ENCODE measurements around the gene AGRP.
A peak's percentile ranks its signal among the peaks of the same experiment; 100 is the strongest.

The AGRP gene

DNA sequence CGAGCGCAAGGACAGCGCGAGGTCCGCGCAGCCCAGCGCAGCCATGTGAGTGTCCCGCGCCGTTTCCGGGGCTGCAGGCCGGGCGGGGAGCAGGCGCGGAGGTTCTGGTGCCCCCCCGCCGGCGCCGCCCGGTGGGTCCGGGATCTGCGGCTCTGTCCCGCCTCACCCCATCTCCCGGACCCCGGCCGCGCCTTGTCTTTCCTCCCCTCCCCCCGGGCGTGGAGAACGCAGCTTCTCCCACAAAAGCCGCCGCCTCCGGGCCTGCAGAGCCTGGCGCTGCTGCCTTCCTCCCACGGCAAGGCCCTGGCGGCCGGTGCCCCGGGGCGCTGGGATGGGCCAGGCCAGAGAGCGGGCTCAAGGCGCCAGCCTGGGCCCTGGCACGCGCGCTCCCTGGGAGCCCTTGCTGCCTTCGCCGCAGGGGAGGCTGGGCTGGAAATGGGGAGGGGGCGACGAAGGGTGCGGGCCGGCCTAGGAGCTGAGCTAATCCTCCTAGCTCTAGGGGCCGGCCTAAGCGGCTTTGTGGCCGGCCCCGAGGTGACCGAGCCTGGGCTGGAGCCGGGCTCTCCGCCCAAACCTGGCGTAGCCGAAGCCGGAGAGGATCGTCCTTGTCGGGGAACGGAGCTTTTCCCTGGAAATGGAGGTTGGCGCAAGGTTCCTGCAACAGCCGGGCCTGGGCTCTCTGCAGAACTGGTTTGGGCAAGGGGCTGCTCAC, 45.7 kb upstream of the AGRP start:
- peak overlapping the region; percentile 43 for H3K27ac ChIP-seq (ENCODE audit: low read length, poor library complexity, severe bottlenecking)
- peak overlapping the region; percentile 18 for H2AFZ ChIP-seq (ENCODE audit: low read depth, low read length)
- H3K36me3 ChIP-seq (ENCODE audit: control insufficient read depth in 1 of 2, insufficient read depth in 2 of 2, low read depth in 1 of 2, low read length in 2 of 2): peaks cover 0 to 9% of the 10 kb centered on the region in 2 experiments
- peaks cover 12% of the 10 kb centered on the region for H3K79me1 ChIP-seq (replicated peaks; ENCODE audit: low read length, poor library complexity, severe bottlenecking)
- peak overlapping the region; percentile 83 for H4K91ac ChIP-seq (ENCODE audit: low read length)
- peaks cover 36% of the 10 kb centered on the region for H3K4me1 ChIP-seq (ENCODE audit: control insufficient read depth, insufficient read depth, low read depth, low read length)
- peak overlapping the region; percentile 89 for H2BK120ac ChIP-seq (ENCODE audit: low read depth, low read length)
- no peaks in the 10 kb centered on the region for H3K9me3 ChIP-seq (ENCODE audit: control insufficient read depth, low read length)
- H2AK5ac ChIP-seq (ENCODE audit: low read length, severe bottlenecking): peak overlapping the region; percentile 83
- H3K18ac ChIP-seq (ENCODE audit: low read depth in 1 of 2, low read length in 2 of 2): peak overlapping the region; percentile 78 to 98
- H3K23ac ChIP-seq (ENCODE audit: low read length in 2 of 2): peak overlapping the region in 1 of 2 experiments; percentile 96
- peak overlapping the region; percentile 97 for H3K4me2 ChIP-seq (ENCODE audit: low read length, poor library complexity, severe bottlenecking)
- H3K9ac ChIP-seq (ENCODE audit: low read length): peak overlapping the region; percentile 96
- H4K8ac ChIP-seq (ENCODE audit: low read length): peak overlapping the region; percentile 86
- peak overlapping the region; percentile 34 for H2BK15ac ChIP-seq (ENCODE audit: low read depth, poor library complexity, severe bottlenecking)
- 2% methylated on average over 51 of the region's 65 CpGs for WGBS
- H3K14ac ChIP-seq (ENCODE audit: low read length in 2 of 2): peak overlapping the region in 1 of 2 experiments; percentile 99
- H3K4me3 ChIP-seq (ENCODE audit: insufficient read depth in 1 of 2, low read depth in 1 of 2, low read length in 2 of 2): peak overlapping the region; percentile 87 to 96
- H2BK12ac ChIP-seq (ENCODE audit: low read length in 2 of 2): peak overlapping the region in 1 of 2 experiments; percentile 93
- peak; percentile 52 for DNase-seq
- peak overlapping the region; percentile 61 for H2BK5ac ChIP-seq (ENCODE audit: low read depth, low read length, poor library complexity, severe bottlenecking)
- peak overlapping the region; percentile 94 to 99 for H3K4ac ChIP-seq (ENCODE audit: low read depth in 1 of 2, low read length in 2 of 2)
- H3K27me3 ChIP-seq (ENCODE audit: control insufficient read depth in 1 of 2, insufficient read depth in 1 of 2, low read length in 2 of 2): no peaks in the 10 kb centered on the region

DNA sequence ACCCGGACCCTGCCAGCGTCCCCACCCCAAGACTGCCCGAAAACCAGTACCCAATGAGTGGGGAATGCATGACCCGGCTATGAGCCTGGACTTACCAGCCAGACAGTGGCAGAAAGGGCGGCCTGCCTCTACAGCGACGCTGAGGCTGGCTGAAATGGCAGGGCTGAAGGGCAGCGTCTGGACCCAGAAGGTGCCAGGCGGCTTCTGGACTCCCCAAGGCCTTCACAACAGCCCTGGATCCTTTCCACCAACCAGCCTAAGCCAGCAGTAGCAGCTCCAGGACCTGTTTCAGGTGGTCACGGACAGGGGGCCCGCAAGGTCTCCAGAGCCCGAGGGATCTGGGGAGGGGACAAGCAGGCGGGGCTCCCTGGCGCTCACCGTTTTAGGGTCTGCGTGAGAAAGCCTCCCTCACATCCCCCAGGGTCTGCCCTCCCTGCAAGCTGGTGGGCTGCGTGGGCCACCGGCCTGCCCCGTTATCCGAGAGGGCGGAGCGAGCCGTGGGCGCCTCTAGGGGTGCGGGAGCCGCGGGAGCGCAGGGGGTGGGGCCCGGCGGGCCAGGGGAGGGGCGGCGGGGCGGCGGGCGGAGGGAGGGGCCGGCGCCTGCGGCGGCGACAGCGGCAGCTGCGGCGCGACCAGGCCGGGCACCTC, 45.0 kb upstream of the AGRP start, which contains the start of gene RIPOR1:
Gene RIPOR1, plus strand, starts transcription at position 608 of the 648 bp plus-strand sequence. CDS start 9,618 bp downstream, outside the sequence.
- H2AK5ac ChIP-seq (ENCODE audit: low read length, severe bottlenecking): peak within 1 kb of the TSS; percentile 83
- H2AFZ ChIP-seq (ENCODE audit: low read depth, low read length): peak within 1 kb of the TSS; percentile 92
- H3K4me2 ChIP-seq (ENCODE audit: low read length, poor library complexity, severe bottlenecking): peak within 1 kb of the TSS; percentile 97
- H3K9ac ChIP-seq (ENCODE audit: low read length): peak within 1 kb of the TSS; percentile 96
- DNase-seq: peak; percentile 53
- no peaks in the 10 kb centered on the region for H3K9me3 ChIP-seq (ENCODE audit: control insufficient read depth, low read length)
- H3K27me3 ChIP-seq (ENCODE audit: control insufficient read depth in 1 of 2, insufficient read depth in 1 of 2, low read length in 2 of 2): no peaks in the 10 kb centered on the region
- peak within 1 kb of the TSS; percentile 65 for H2BK15ac ChIP-seq (ENCODE audit: low read depth, poor library complexity, severe bottlenecking)
- peaks cover 12% of the 10 kb centered on the region for H3K79me1 ChIP-seq (replicated peaks; ENCODE audit: low read length, poor library complexity, severe bottlenecking)
- H2BK120ac ChIP-seq (ENCODE audit: low read depth, low read length): peak within 1 kb of the TSS; percentile 89
- peak within 1 kb of the TSS; percentile 78 to 98 for H3K18ac ChIP-seq (ENCODE audit: low read depth in 1 of 2, low read length in 2 of 2)
- H4K91ac ChIP-seq (ENCODE audit: low read length): peak within 1 kb of the TSS; percentile 83
- peaks cover 0 to 9% of the 10 kb centered on the region in 2 experiments for H3K36me3 ChIP-seq (ENCODE audit: control insufficient read depth in 1 of 2, insufficient read depth in 2 of 2, low read depth in 1 of 2, low read length in 2 of 2)
- peak within 1 kb of the TSS; percentile 6 to 93 for H2BK12ac ChIP-seq (ENCODE audit: low read length in 2 of 2)
- H3K4me1 ChIP-seq (ENCODE audit: control insufficient read depth, insufficient read depth, low read depth, low read length): peaks cover 36% of the 10 kb centered on the region
- H3K4me3 ChIP-seq (ENCODE audit: insufficient read depth in 1 of 2, low read depth in 1 of 2, low read length in 2 of 2): peak within 1 kb of the TSS; percentile 87 to 96
- H3K27ac ChIP-seq (ENCODE audit: low read length, poor library complexity, severe bottlenecking): peak within 1 kb of the TSS; percentile 43
- peak within 1 kb of the TSS; percentile 94 to 99 for H3K4ac ChIP-seq (ENCODE audit: low read depth in 1 of 2, low read length in 2 of 2)
- peak within 1 kb of the TSS; percentile 61 for H2BK5ac ChIP-seq (ENCODE audit: low read depth, low read length, poor library complexity, severe bottlenecking)
- H3K14ac ChIP-seq (ENCODE audit: low read length in 2 of 2): peak within 1 kb of the TSS in 1 of 2 experiments; percentile 99
- H4K8ac ChIP-seq (ENCODE audit: low read length): peak within 1 kb of the TSS; percentile 86
- WGBS: 48% methylated on average over 15 of the region's 45 CpGs
- peak within 1 kb of the TSS in 1 of 2 experiments; percentile 96 for H3K23ac ChIP-seq (ENCODE audit: low read length in 2 of 2)

DNA sequence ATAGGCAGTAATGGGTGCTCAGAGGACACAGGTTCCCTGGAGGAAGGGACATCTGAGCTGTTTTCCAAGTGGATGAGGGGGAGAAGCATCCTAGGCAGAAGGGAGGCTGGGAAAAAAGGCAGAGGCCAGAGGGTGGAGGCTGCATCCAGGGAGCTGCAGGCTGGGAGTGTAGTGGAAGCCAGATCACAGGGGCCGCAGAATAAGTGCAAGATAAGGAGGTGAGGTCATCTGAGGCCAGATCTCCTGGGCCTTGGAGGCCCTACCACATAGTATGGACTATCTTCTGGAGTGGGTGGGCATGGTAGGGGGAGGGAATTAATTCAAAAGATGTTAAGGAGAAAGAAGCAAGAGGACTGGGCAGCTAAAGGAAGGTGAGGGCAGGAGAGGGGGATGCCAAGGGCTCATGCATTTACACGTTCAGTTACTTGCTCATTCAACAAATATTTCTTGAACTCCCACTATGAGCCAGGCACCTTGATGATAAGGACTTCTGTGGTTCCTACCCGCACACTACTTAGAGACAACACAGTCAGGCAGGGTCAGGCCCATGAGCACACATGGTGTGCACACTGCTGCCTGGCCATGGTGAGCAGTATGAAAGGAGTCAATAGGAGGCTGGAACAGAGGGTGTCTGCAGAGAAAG, 42.9 kb upstream of the AGRP start:
- peak overlapping the region; percentile 17 for H2BK15ac ChIP-seq (ENCODE audit: low read depth, poor library complexity, severe bottlenecking)

More for the DNA sequence above, 42.9 kb upstream of the AGRP start:
- no peak overlapping the region for H4K8ac ChIP-seq (ENCODE audit: low read length)
- H3K14ac ChIP-seq (ENCODE audit: low read length in 2 of 2): no peak overlapping the region
- H3K4ac ChIP-seq (ENCODE audit: low read depth in 1 of 2, low read length in 2 of 2): no peak overlapping the region
- H3K23ac ChIP-seq (ENCODE audit: low read length in 2 of 2): no peak overlapping the region
- H4K91ac ChIP-seq (ENCODE audit: low read length): no peak overlapping the region
- peaks cover 0 to 3% of the 10 kb centered on the region in 2 experiments for H3K36me3 ChIP-seq (ENCODE audit: control insufficient read depth in 1 of 2, insufficient read depth in 2 of 2, low read depth in 1 of 2, low read length in 2 of 2)
- peaks cover 7% of the 10 kb centered on the region for H3K79me1 ChIP-seq (replicated peaks; ENCODE audit: low read length, poor library complexity, severe bottlenecking)
- H3K4me1 ChIP-seq (ENCODE audit: control insufficient read depth, insufficient read depth, low read depth, low read length): peaks cover 29% of the 10 kb centered on the region
- 73% methylated on average over 3 of the region's 3 CpGs for WGBS
- H2BK120ac ChIP-seq (ENCODE audit: low read depth, low read length): no peak overlapping the region
- H2BK5ac ChIP-seq (ENCODE audit: low read depth, low read length, poor library complexity, severe bottlenecking): no peak overlapping the region
- no peak overlapping the region for H2AFZ ChIP-seq (ENCODE audit: low read depth, low read length)
- H3K9ac ChIP-seq (ENCODE audit: low read length): no peak overlapping the region
- H3K18ac ChIP-seq (ENCODE audit: low read depth in 1 of 2, low read length in 2 of 2): no peak overlapping the region
- H3K27me3 ChIP-seq (ENCODE audit: control insufficient read depth in 1 of 2, insufficient read depth in 1 of 2, low read length in 2 of 2): no peaks in the 10 kb centered on the region
- no peak overlapping the region for H2AK5ac ChIP-seq (ENCODE audit: low read length, severe bottlenecking)
- no peak overlapping the region for H3K4me2 ChIP-seq (ENCODE audit: low read length, poor library complexity, severe bottlenecking)
- no peak for DNase-seq
- H3K27ac ChIP-seq (ENCODE audit: low read length, poor library complexity, severe bottlenecking): no peak overlapping the region
- H3K9me3 ChIP-seq (ENCODE audit: control insufficient read depth, low read length): no peaks in the 10 kb centered on the region
- H2BK12ac ChIP-seq (ENCODE audit: low read length in 2 of 2): no peak overlapping the region
- H3K4me3 ChIP-seq (ENCODE audit: insufficient read depth in 1 of 2, low read depth in 1 of 2, low read length in 2 of 2): no peak overlapping the region
